Stomach (tissue), 9 donors: ENCODE measurements around the gene MIXL1. TPM values are rescaled to one million over a fixed set of nuclear protein-coding genes. Genes with fewer than 3 reads are reported as not detected.

Source experiments
- DNase-seq, 2 donors: peaks; one replicate each; pipeline versions ENCODE4 v3.0.0 to v3.0.0-alpha.2; 2013 to 2019
- H3K27ac ChIP-seq, 5 donors: fragments of 200-600 bp in 4 of 5; sonication (generic) in 4 of 5; one replicate each; pipeline ENCODE4 v1.5.1; 2013 to 2019; ENCODE audit warnings: mild to moderate bottlenecking in 1 of 5, moderate library complexity in 1 of 5
- H3K27me3 ChIP-seq, 3 donors: fragments of 200-600 bp; sonication (generic); one replicate each; pipeline ENCODE4 v1.5.1; 2017 to 2019; ENCODE audit warnings: mixed run types in 1 of 3
- H3K36me3 ChIP-seq, 4 donors: fragments of 200-600 bp; sonication (generic); 1 replicate in 3 of 4; 2 replicates in 1 of 4; pipeline ENCODE4 v1.5.1; 2016 to 2019
- H3K4me1 ChIP-seq, 4 donors: fragments of 200-600 bp; sonication (generic); one replicate each; pipeline ENCODE4 v1.5.1; 2016 to 2019
- H3K4me3 ChIP-seq, 4 donors: fragments of 200-600 bp; sonication (generic) in 3 of 4; one replicate each; pipeline ENCODE4 v1.5.1; 2016 to 2019; ENCODE audit warnings: mild to moderate bottlenecking in 1 of 4
- H3K9me3 ChIP-seq, 4 donors: fragments of 200-600 bp; sonication (generic); one replicate each; pipeline ENCODE4 v1.5.1; 2016 to 2019
- EP300 ChIP-seq: sonication (generic); formaldehyde crosslinking; IDR thresholded peaks from one replicate; pipeline ENCODE4 v1.6.1; 2017; ENCODE audit warnings: antibody characterized with exemption
- POLR2A ChIP-seq, 4 donors: fragments of 450-650 bp; IDR thresholded peaks; one replicate each; pipeline ENCODE4 v1.6.1; 2016; ENCODE audit warnings: antibody characterized with exemption in 4 of 4, control low read depth in 2 of 4, mild to moderate bottlenecking in 1 of 4, moderate library complexity in 1 of 4
- POLR2AphosphoS5 ChIP-seq, 3 donors: sonication (generic); formaldehyde crosslinking; IDR thresholded peaks; one replicate each; pipeline ENCODE4 v1.6.1; 2016; ENCODE audit warnings: antibody characterized with exemption in 3 of 3
- WGBS, 5 donors: extraction: QIAGEN DNeasy Blood & Tissue Kit in 3 of 5; methylation state at CpG; one replicate each; pipeline versions ENCODE4 v1.1.5 to v1.1.7; 2013 to 2018; 5-methylcytosine and 5-hydroxymethylcytosine counted together
- intact Hi-C: fragments of 100-400 bp; cut with DNase I; formaldehyde crosslinking; loops from one replicate; pipeline ENCODE4 v1.15.1; 2023; ENCODE audit warnings: low total_unique reads
- polyA plus RNA-seq, 3 donors: library from polyadenylated mRNA; stranded (reverse); fragments of 200-250 nt; gene quantifications; one replicate each; pipeline ENCODE4 v1.2.3, GENCODE V29; 2013
- total RNA-seq, 5 donors: library from RNA; depleted of rRNA; stranded (reverse); fragments of >200 nt; gene quantifications; one replicate each; pipeline versions ENCODE4 v1.1.0 to v1.2.3, GENCODE V29; 2014 to 2016
- TF ChIP-seq, protein P1 (sequence below), 7 experiments: fragments of 450-650 bp in 4 of 7; fragments of 200-600 bp in 3 of 7; sonication (generic) in 3 of 7; IDR thresholded peaks; one replicate each; pipeline ENCODE4 v1.5.1; 2016 to 2019; ENCODE audit warnings: antibody characterized with exemption in 7 of 7, control low read depth in 2 of 7, mild to moderate bottlenecking in 1 of 7
- donor health status: healthy with polysubstance abuse.
- donor health status: Bipolar disorder and iron deficiency.
- donor health status: healthy.

Gene MIXL1
- total and polyA plus RNA-seq, 8 donors, result 0.10 to 2.0 TPM; not detected in 6

GRCh38 chr1:226203240-226203639 is 20.2 kb upstream of the MIXL1 start:
- H3K4me1 ChIP-seq, result no peaks in the 10 kb centered on the region
- intact Hi-C loops, result no loop called here
- H3K36me3 ChIP-seq, result no peaks in the 10 kb centered on the region
- H3K27ac ChIP-seq, result no peak overlapping the region
- DNase-seq, result no peak
- no peak overlapping the region for H3K4me3 ChIP-seq
- 83 to 91% (median 90%) methylated on average over 1 of the region's 1 CpG for WGBS, 5 donors
- no peaks in the 10 kb centered on the region for H3K27me3 ChIP-seq
- no peaks in the 10 kb centered on the region for H3K9me3 ChIP-seq
- no peak for TF ChIP-seq POLR2AphosphoS5 (IDR thresholded peaks at IDR 0.05)
- no peak for TF ChIP-seq POLR2A (IDR thresholded peaks at IDR 0.05)
- TF ChIP-seq EP300, result no peak
- TF ChIP-seq, protein P1, sequence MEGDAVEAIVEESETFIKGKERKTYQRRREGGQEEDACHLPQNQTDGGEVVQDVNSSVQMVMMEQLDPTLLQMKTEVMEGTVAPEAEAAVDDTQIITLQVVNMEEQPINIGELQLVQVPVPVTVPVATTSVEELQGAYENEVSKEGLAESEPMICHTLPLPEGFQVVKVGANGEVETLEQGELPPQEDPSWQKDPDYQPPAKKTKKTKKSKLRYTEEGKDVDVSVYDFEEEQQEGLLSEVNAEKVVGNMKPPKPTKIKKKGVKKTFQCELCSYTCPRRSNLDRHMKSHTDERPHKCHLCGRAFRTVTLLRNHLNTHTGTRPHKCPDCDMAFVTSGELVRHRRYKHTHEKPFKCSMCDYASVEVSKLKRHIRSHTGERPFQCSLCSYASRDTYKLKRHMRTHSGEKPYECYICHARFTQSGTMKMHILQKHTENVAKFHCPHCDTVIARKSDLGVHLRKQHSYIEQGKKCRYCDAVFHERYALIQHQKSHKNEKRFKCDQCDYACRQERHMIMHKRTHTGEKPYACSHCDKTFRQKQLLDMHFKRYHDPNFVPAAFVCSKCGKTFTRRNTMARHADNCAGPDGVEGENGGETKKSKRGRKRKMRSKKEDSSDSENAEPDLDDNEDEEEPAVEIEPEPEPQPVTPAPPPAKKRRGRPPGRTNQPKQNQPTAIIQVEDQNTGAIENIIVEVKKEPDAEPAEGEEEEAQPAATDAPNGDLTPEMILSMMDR (IDR thresholded peaks at IDR 0.05), result no peak

DNA sequence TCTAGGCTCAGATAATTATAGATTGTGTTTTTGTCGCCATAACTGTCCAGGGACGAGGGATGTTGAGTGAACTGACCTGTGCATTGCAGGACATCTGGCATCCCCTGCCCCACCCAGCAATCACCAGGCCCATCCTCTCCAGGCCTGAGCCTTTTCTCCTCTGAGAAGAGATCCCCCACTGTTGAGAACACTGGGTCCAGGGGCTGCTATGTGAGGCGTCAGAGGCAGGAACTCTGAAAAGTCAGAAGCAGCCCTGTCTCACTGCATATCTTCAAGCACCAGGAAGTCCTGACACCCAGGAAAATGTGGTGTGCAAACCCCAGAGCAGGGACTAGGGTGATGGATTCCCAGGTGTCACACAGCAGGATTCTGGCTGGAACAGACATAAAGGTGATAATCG is 19.8 kb upstream of the MIXL1 start:
- DNase-seq, result no peak
- H3K27ac ChIP-seq, result no peak overlapping the region
- H3K36me3 ChIP-seq, result no peaks in the 10 kb centered on the region
- 80 to 94% (median 88%) methylated on average over 4 of the region's 4 CpGs for WGBS, 5 donors
- H3K9me3 ChIP-seq, result no peaks in the 10 kb centered on the region
- intact Hi-C loops, result no loop called here
- H3K4me1 ChIP-seq, result no peaks in the 10 kb centered on the region
- TF ChIP-seq POLR2AphosphoS5 (IDR thresholded peaks at IDR 0.05), result no peak
- TF ChIP-seq EP300, result no peak
- no peak for TF ChIP-seq POLR2A (IDR thresholded peaks at IDR 0.05)
- TF ChIP-seq, protein P1 (IDR thresholded peaks at IDR 0.05), result no peak
- H3K27me3 ChIP-seq, result no peaks in the 10 kb centered on the region
- H3K4me3 ChIP-seq, result no peak overlapping the region

DNA sequence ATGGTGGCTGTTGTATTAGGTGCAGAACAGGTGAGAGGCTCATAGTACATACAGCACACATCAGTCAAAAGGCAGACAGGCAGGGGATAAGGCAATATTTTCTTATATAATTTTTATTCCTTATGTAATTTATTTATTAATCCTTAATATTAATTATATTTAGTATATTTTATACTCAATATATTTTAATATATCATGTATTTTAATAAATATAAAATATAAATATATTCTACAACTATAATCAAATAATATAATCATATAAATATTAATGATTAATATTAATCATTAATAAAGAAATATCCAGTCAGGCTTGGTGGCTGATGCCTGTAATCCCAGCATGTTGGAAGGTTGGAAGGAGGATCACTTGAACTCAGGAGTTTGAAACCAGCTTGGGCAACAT is 19.3 kb upstream of the MIXL1 start:
- intact Hi-C loops, result no loop called here
- Histone ChIP-seq H3K27me3 (no peaks in the 10 kb centered on the region), H3K4me3 (no peak overlapping the region), H3K27ac (no peak overlapping the region), H3K36me3 (no peaks in the 10 kb centered on the region), H3K4me1 (no peaks in the 10 kb centered on the region), H3K9me3 (no peaks in the 10 kb centered on the region)
- TF ChIP-seq POLR2A (IDR thresholded peaks at IDR 0.05) (no peak), EP300 (no peak)
- TF ChIP-seq, protein P1 (IDR thresholded peaks at IDR 0.05), result no peak
- DNase-seq, result no peak

GRCh38 chr1:226207048-226207447 is 16.4 kb upstream of the MIXL1 start:
- intact Hi-C loops, result no loop called here
- no peak overlapping the region for H3K4me3 ChIP-seq
- H3K36me3 ChIP-seq, result no peaks in the 10 kb centered on the region
- H3K27me3 ChIP-seq, result no peaks in the 10 kb centered on the region
- TF ChIP-seq POLR2AphosphoS5 (IDR thresholded peaks at IDR 0.05) (no peak), POLR2A (IDR thresholded peaks at IDR 0.05) (no peak)
- no peak overlapping the region for H3K27ac ChIP-seq
- WGBS, 5 donors, result 87 to 95% (median 92%) methylated on average over 5 of the region's 5 CpGs
- DNase-seq, result no peak
- no peaks in the 10 kb centered on the region for H3K4me1 ChIP-seq
- no peaks in the 10 kb centered on the region for H3K9me3 ChIP-seq

- 80 to 86% (median 85%) methylated on average over 13 to 17 of the region's 17 CpGs for WGBS, 5 donors
- TF ChIP-seq POLR2A (IDR thresholded peaks at IDR 0.05), result no peak
- no peak for TF ChIP-seq EP300
- no peak for TF ChIP-seq POLR2AphosphoS5 (IDR thresholded peaks at IDR 0.05)
- TF ChIP-seq, protein P1 (IDR thresholded peaks at IDR 0.05), result no peak
- Histone ChIP-seq H3K27me3 (no peaks in the 10 kb centered on the region), H3K4me1 (no peaks in the 10 kb centered on the region), H3K9me3 (no peaks in the 10 kb centered on the region), H3K27ac (no peak overlapping the region), H3K36me3 (no peaks in the 10 kb centered on the region), H3K4me3 (no peak overlapping the region)
- intact Hi-C loops, result no loop called here
- DNase-seq, result no peak
These were observed 14.0 kb upstream of the MIXL1 start for GRCh38 chr1:226209307-226210059.
